ENCODE results near the gene CENPT. TPM values are rescaled to one million over a fixed set of nuclear protein-coding genes. Genes with fewer than 3 reads are reported as not detected.
"Not testable (repeated sequence)": the region's sequence is repeated elsewhere in the genome, so short reads cannot be mapped to it uniquely, and the experiment has no call there.

Gene CENPT
- total RNA-seq, 2 donors from 2014 or later: 38.7 to 40.3 TPM

- intact Hi-C loops (cut with DNase I): loop anchor here in 1 of 2 donors (10.0 kb wide), 1 partner anchor 64 kb away; no protein-coding TSS in a partner anchor
- no peak for DNase-seq (ENCODE audit: low spot score)
Observed at GRCh38 chr16:67878846-67879245, 31.4 kb upstream of the CENPT start.

- intact Hi-C loops (cut with DNase I): loop anchor here in 1 of 2 donors (10.0 kb wide), 1 partner anchor 63 kb away; no protein-coding TSS in a partner anchor
Observed at GRCh38 chr16:67878232-67878631, 30.7 kb upstream of the CENPT start.

GRCh38 chr16:67877064-67877463 lies 29.6 kb upstream of the CENPT start:
- no peak for DNase-seq (ENCODE audit: low spot score)
- intact Hi-C loops (cut with DNase I): loop anchor here in 1 of 2 donors (10.0 kb wide), 1 partner anchor 62 kb away; no protein-coding TSS in a partner anchor

More at GRCh38 chr16:67878232-67878631, 30.7 kb upstream of the CENPT start:
- no peak for DNase-seq (ENCODE audit: low spot score)

- intact Hi-C loops (cut with DNase I): loop anchor here in 1 of 2 donors (10.0 kb wide), 1 partner anchor 60 kb away; no protein-coding TSS in a partner anchor
- no peak for DNase-seq (ENCODE audit: low spot score)
Observed at GRCh38 chr16:67874372-67874771, 26.9 kb upstream of the CENPT start.

- intact Hi-C loops (cut with DNase I): loop anchor here in 1 of 2 donors (10.0 kb wide), 1 partner anchor 59 kb away; no protein-coding TSS in a partner anchor
- DNase-seq (ENCODE audit: low spot score): no peak
Observed at GRCh38 chr16:67873435-67874370, 26.2 kb upstream of the CENPT start.

GRCh38 chr16:67872631-67873434 lies 25.3 kb upstream of the CENPT start, which contains the start of gene EDC4:
TSS of gene EDC4 (plus strand) at chr16:67873052. CDS start at chr16:67873262, 210 bp downstream.
- DNase-seq (ENCODE audit: low spot score): peak; percentile 96
- intact Hi-C loops (cut with DNase I): loop anchor here in 1 of 2 donors (10.0 kb wide), 1 partner anchor 58 kb away; no protein-coding TSS in a partner anchor

GRCh38 chr16:67872131-67872630 lies 24.7 kb upstream of the CENPT start:
- intact Hi-C loops (cut with DNase I): loop anchor here in 1 of 2 donors (10.0 kb wide), 1 partner anchor 57 kb away; no protein-coding TSS in a partner anchor
- DNase-seq (ENCODE audit: low spot score): no peak

- DNase-seq (ENCODE audit: low spot score): no peak
- intact Hi-C loops (cut with DNase I): loop anchor here in 1 of 2 donors (10.0 kb wide), 1 partner anchor 56 kb away; no protein-coding TSS in a partner anchor
Observed at GRCh38 chr16:67871256-67871655, 23.8 kb upstream of the CENPT start.

GRCh38 chr16:67869653-67870052 lies 22.2 kb upstream of the CENPT start:
- DNase-seq (ENCODE audit: low spot score): no peak
- intact Hi-C loops (cut with DNase I): loop anchor here in 1 of 2 donors (10.0 kb wide), 1 partner anchor 55 kb away; no protein-coding TSS in a partner anchor

GRCh38 chr16:67868290-67868689 lies 20.8 kb upstream of the CENPT start:
- intact Hi-C loops (cut with DNase I): no loop called here
- DNase-seq (ENCODE audit: low spot score): no peak

- intact Hi-C loops (cut with DNase I): no loop called here
- no peak for DNase-seq (ENCODE audit: low spot score)
Observed at GRCh38 chr16:67865318-67865717, 17.8 kb upstream of the CENPT start.

- intact Hi-C loops (cut with DNase I): no loop called here
- DNase-seq (ENCODE audit: low spot score): no peak
Observed at GRCh38 chr16:67864594-67864993, 17.1 kb upstream of the CENPT start.

GRCh38 chr16:67864044-67864443 lies 16.6 kb upstream of the CENPT start:
- DNase-seq (ENCODE audit: low spot score); intact Hi-C loops (cut with DNase I): not testable (repeated sequence)

GRCh38 chr16:67862623-67863583 lies 15.4 kb upstream of the CENPT start:
- intact Hi-C loops (cut with DNase I): no loop called here
- DNase-seq (ENCODE audit: low spot score): peak; percentile 94

GRCh38 chr16:67861877-67862276 lies 14.4 kb upstream of the CENPT start:
- intact Hi-C loops (cut with DNase I): no loop called here
- no peak for DNase-seq (ENCODE audit: low spot score)

- no peak for DNase-seq (ENCODE audit: low spot score)
- intact Hi-C loops (cut with DNase I): no loop called here
Observed at GRCh38 chr16:67860589-67861398, 13.3 kb upstream of the CENPT start.

GRCh38 chr16:67858500-67858899 lies 11.0 kb upstream of the CENPT start:
- DNase-seq (ENCODE audit: low spot score): no peak
- intact Hi-C loops (cut with DNase I): no loop called here

Data from posterior vena cava (tissue), 2 donors.